ENCODE measurements around the gene TEK.

The TEK gene

DNA sequence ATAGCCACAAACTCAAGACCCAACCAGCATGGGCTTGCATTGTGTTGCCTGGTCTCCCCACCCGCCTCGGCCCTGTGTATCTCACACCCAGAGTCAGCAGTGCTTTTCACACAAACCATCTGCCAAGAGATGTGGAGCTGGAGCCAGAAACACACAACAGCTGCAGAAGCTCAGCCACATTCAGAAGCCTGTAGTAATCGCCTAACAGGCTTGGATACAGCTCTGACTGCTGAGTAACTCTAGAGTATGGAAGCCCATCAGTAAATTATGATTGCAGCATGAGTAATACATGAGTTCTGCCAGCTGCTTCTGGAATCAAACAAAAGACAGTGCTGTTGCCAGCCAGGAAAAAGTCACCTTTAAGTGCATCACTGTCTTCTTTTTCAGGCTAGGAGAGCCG is 16.0 kb downstream of the TEK start:
- DNase-seq: no peak

DNA sequence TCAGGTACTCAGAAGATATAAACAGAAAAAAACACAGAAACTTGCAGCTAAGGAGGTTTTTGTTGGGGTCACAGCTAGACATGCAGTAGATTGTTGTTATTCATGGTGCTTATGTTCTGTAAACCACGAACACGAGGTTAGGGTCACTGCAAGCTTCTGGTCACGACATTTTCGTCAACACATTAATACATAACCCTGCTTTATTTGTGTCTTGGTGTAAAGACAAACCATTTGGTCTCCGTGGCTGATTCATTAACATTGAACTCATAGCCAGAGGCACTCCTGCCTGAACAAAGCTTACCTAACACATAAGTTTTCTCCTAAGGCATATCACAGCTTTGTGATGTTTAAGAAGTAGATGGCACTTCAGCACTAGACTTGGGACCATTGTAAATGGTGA is 16.9 kb downstream of the TEK start:
- DNase-seq: no peak

DNA sequence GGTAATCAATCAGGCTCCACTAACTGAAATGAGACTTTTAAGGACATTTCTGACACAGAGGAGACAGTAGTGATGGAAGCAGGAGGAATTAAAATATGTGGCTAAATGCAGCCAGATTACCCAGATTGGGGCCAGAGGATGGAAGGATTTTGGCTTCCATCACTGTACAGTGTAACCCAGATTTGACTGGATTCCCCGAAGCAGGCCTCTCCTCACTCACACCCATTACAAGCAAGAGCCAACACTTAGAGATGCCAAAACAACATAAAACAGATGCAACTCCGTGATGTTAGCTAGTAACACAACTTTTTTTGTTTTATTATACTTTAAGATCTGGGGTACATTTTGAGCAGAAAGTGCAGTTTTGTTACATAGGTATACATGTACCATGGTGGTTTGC is 17.6 kb downstream of the TEK start:
- no peak for DNase-seq

DNA sequence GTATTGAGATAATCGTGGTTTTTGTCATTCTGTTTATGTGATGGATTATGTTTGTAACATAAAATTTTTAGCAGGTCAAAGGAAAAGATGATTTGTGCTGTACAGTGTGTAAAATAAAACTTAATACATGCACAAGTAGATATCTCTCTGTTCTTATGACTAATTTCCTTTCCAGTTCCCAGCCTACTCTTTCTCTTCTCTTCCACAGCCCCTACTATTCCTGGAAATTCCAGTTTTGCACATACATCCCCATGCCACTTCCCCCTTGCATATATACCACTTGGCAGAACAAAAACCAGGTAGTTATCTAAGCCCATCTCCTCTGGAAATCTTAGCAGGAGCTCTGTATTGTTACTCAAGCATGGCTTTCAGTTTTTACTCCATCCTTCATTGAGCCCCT is 20.2 kb downstream of the TEK start:
- no peak for DNase-seq

DNA sequence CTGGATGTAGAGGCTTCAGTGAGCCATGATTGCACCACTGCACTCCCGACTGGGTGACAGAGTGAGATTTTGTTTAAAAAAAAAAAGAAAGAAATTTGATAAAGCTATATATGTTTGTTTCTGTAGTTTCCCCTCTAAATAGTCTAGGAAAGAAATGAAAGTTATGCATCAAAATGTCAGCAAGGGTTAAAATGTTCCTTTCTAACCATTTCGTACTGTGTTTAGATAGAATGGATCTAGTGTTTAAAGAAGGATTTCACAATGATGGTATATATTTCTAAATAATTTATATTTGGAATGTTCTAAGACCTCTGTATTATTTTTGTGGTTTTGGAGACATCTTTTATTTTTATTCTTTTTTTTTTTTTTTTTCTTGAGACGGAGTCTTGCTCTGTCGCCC is 22.7 kb downstream of the TEK start:
- DNase-seq: no peak

DNA sequence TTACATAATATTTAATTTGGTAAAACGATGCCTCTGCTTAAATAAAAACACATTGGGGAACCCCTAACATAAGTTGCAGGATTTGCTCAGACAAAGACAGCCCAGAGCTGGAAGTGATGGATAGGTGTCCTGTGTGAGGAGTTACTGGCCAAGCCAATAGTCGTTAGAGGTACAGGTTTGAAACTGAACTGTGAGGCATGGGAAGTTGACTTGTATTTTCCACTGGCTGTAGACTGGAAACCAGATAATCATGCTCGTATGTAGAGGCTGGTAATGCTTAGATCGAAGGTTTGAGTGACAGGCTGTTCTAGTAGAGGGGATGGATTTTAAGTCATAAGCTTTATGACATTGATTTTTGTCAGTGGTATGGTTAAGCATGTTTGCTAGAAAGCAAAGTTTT is 24.8 kb downstream of the TEK start:
- DNase-seq: no peak

DNA sequence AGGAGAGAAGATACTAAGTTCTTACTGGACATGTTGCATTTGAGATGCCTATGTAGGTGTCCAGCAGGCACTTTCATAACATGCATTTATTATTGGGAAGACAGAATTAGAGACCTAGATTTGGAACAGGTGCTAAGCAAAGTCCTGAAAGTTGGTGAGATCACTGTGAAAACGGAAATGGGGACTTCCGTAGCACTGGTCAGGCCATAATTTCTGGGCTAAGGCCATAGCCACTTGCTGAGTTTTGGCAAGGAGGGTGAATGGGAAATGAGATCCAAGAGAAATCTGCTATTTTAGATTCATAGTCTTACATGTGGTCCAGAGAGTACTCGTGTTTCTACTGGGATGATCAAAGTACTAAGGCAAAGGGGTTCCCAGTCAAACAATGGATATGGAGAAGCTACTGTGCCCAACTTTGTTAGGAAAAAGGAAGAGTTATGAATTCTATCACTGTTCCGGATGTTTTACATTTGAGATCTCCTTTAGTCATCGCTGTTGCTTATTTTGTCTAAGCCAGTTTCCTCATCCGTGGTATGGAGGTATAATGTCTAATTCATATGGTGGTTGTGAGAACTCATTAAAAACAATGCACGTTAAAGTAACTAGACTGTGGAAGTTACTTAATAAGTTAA is 33.4 kb downstream of the TEK start:
- DNase-seq: no peak

DNA sequence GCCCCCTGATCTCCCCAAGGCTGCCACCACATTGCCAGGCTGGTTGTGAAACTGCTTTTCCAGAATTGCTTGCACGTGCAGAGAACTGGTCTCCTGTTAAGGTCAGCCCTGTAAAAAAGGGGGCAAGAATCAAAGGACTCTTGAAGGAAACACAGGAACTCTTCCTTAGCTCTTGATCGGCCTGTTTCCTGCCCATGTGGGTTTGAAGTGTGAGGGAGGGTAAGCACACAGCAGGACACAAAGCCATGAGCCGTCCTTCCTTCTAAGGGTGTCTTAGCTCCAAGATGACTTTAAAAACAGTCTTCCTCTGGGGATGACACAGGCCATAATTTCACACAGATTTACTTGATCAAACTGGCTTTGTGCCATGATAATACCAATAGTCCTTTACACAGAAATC is 36.1 kb downstream of the TEK start:
- no peak for DNase-seq

DNA sequence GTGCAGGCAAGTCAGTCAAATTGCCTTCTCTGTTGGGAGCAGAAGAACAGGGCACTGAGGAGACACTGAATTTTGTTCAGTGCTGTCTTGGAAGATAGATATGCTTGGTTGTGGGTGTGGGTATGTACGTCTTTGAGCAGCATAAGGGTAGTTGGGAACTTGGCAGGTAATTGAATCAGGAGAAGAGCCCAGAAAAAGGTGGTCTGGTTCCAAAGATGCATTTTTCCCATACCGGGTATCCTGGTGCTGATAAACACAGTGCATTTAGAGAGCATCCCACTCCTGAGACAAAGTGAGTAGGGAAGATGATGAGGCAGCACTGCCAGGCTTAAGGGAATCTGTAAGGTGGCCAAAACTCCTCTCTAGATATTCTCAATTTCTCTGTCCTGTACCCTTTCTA is 40.6 kb downstream of the TEK start:
- DNase-seq: no peak

DNA sequence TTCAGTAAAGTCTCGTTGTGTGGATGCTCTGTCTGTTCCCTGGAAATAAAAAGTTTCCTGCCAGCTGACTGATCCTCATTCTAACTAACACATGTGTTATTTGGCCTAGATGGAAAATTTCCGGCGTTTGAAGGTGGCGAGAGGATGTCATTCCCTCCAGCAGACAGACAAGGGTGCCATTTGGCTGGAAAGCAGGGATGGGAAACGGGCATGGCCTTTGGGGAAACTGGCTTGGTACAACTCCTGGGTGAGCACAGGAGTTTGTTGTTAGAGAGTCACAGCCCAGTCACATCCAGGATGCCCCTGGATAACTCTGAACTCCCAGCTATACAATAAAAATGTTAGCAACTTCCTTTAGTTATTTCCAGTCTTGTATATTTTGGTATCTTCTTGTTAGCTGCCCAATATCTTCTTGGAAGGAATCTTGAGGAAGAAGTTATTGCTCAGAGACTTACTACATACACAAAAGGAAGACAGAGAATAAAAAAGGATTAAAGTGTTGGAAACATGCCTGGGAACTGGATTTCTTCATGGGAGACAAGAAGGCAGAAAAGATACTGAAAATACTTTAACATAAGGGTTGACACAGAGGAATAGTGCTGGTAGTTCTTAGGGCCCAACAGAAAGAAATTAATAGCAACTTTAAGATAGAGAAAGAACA is 41.9 kb downstream of the TEK start:
- no peak for DNase-seq

DNA sequence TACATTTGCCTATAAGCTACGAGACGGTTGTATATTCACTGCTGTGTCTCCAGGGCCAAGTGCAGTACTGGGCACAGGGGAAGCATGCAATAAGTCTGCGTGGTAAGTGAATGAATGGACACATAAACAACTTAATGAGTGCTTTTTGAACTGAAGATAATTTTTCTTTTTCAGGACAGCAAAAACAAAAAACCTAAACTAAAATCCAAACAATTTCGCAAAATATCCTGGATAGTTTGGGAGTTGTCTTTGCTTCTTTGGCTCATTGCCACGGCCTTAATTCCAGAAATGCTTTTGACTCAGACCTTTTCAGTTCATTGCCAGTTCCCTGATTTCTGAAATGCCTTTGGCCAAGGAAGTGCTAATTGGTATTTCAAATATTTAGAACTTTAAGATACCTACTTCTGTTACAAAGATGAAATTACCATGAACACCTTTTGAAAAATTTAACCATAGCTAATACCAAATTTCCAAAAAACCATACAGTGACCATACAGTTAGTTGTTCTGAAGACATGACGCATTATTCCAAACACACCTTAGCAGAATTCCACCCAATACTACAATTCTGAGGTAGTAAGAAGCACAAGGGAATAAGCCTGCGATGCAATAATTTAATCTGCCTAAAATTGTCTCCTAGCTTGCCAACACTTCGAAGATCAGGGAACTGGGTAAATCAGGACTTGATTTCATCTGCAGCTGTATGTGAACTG is 42.8 kb downstream of the TEK start:
- no peak for DNase-seq

DNA sequence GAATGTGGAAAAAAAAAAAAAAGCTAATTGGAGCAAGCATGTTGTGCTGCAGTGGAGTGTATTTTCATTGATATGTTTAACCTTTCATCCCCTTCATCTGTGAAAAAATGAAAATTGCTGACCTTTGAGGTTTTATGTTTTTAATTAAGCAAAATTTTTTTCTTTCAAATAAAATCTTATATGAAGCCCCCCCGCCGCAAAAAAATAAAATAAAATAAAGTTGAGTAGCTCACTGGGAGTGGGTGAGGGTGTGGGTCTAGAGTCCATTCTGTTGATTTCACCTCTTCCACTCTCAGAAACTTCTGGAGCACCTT is 43.3 kb downstream of the TEK start:
- no peak for DNase-seq

DNA sequence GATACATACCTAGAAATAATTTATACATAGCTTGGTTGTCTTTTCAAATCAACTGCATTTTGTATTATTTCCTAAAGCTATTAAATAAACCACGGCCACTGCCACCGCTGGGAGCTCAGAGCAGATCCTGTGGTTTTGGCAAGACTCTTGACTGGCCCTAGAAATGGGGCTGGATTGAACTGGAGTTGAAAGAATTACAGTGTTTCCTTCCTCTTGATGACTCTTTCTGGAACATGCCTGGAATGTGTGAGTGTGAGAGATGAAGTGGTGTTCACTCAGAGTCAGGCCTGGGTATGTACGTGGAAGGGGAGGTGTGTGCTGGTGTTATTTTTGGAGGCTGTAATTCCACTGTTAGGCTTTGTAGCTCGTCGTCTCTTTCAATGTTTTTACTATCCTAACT is 45.9 kb downstream of the TEK start:
- DNase-seq: no peak

DNA sequence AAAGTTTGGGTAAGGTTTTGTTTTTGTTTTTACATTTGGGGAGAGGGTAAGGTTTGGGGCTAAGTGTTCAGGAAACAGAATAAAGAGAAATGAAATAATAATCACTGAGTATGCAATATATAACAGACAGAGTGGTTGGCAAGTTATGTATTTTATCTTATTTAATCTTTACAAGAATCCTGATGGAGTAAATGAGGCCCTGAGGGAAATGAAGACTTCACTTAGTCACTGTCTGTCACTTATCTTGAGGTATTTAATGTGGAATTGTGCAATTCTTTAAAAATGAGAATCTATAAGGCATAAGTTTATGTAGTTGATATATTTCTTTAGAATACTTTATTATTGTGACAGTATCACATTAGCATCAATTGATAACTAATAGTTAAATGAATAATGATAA is 48.1 kb downstream of the TEK start:
- DNase-seq: no peak

DNA sequence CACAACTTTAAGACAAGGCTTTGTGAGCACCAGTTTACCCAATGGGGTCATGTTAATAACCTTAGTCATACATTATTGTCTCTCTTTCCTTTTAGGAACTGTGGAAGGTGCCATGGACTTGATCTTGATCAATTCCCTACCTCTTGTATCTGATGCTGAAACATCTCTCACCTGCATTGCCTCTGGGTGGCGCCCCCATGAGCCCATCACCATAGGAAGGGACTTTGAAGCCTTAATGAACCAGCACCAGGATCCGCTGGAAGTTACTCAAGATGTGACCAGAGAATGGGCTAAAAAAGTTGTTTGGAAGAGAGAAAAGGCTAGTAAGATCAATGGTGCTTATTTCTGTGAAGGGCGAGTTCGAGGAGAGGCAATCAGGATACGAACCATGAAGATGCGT is 48.7 kb downstream of the TEK start:
- DNase-seq: no peak

DNA sequence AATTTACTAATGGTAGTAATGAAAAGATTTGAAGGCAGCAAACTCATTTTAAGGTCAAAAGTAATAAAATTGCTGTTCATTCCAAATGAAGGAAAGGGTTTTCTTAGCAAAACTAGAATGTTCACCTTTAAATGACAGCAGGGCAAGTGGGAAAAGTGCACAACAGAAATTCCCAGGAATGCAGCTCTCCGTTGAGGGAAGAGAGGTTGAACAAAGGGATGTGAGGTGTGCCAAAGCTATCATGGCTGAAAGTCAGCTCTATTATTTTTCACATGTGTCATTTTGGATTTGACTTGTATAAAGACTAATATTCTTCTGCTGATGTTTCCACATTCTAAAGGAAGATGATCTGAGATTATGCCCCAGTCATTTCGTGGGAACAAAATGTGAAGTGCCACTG is 51.6 kb downstream of the TEK start:
- DNase-seq: no peak

DNA sequence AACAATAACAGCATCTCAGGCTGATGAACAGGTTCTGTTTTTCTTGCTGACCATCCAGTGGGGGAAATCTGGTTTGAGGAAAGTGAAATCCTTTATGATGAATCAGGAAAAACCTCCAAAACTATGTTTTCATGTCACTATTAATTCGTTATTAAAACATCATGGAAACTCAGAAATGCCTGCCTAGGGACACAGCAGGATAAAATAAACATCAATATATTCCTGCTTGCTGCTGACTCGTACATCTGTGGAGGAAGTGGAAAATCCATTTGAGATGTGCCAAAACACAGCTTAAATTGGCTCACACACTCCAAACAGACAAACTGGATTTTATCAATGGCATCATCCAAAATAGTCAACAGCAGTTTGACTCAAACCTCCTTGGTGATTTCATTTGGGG is 53.0 kb downstream of the TEK start:
- no peak for DNase-seq

DNA sequence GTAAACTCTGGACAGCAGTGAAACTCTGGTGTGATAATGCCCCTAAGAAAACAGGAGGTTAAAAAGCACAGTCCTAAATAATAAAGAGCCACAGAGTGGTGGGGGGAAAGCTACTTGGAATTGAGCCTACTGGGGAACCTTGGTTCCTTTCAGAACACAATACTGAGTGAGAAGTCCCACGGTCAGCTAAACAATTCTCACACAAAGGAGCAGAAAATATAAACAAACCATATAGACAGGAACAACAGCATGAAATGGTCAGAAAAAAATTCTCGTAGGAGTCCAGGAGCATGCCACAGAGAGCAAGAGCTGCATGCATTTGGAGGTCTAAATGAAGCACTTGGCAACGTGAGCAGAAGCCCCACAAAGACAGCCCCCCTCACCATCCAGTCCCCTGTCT is 56.0 kb downstream of the TEK start:
- no peak for DNase-seq

DNA sequence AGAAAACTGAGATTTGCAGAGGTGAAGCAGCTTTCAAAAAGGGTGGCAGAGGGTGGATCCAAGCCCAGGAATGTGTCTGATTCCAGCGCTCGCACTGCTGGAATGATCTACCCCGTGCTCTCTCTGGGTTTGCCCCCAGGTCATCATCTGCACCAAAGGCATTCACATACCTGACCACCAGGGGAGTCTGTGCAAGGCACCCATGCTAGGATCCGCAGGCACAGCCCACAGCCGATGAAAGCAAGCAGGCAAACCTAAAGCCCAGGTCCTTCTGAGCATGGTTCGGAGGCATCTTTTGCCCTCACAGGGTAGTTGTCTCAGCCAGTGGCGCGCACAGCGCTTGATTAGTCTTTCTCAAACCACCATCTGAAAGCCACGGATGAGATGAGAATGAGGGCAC is 56.6 kb downstream of the TEK start:
- DNase-seq: no peak

DNA sequence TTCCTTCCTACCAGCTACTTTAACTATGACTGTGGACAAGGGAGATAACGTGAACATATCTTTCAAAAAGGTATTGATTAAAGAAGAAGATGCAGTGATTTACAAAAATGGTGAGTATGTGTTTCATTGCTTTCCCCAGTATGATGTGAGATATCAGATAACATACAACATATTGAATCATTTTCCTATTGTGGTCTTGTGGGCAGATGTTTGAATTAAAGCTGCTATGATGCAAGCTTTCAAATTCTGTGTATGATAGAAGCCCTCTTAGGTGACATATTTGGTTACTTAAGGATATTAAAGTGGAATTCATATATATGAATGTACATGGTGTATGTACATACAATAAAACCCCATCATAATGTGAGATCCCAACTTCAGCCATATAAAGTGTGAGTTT is 59.5 kb downstream of the TEK start:
- no peak for DNase-seq

DNA sequence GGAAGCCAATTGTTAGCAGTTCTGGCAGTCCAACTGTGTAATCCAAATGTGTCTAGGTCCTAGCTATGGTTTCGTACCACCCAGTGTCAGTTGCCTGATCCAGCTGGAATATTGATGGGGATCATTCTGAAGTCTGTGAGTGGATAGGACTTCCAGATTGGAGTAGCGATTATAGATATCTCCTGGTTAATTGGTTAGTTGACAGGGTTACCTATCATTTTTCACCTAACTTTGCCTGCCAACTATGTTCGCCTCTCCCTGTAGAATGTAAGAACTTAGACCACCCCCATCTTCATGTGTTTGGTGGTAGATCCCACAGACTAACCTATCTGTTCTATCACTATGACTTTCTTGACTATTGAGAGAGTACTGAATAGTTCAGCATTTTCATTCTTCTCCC is 59.9 kb downstream of the TEK start:
- no peak for DNase-seq

DNA sequence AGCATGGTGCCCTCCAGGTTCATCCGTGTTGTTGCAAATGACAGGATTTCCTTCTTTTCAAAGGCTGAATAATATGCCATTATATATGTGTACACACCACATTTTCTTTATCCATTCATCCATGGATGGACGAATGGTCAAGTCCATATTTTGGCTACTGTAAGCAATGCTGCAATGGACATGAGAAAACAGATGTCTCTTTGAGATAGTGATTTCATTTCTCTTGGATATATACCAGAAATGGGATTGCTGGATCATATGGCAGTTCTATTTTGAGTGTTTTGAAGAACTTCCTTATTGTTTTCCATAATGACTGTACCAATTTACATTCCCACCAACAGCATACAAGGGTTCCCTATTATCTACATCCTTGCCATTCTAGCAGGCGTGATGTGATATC is 67.9 kb downstream of the TEK start:
- no peak for DNase-seq

DNA sequence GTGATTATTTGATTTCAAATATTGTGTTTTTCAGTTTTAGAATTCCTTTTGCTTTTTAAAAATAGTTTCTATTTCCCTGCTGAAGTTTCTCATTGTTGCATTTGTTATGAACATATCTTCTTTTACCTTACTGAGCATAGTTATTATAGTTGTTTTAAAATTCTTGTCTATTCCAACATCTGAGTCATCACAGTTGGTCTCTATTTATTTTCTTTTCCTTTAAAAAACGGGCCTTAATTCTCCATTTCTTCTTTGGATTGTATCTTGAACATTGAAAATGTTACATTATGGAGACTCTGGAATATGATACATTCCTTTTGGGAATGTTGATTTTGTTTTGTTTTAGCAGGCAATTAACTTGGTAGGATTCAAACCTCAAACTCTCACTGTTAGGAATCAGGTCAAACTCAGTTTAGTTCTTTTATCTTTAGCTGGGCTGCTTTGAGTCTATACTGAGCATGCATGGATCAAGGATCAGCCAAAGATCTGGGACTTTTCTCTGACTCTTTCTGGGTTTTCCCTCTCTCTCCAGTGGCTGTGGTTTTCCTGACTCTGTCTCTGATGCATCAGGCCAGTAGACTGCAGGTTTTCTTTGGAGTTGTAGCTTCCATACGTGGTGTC is 70.3 kb downstream of the TEK start:
- no peak for DNase-seq

DNA sequence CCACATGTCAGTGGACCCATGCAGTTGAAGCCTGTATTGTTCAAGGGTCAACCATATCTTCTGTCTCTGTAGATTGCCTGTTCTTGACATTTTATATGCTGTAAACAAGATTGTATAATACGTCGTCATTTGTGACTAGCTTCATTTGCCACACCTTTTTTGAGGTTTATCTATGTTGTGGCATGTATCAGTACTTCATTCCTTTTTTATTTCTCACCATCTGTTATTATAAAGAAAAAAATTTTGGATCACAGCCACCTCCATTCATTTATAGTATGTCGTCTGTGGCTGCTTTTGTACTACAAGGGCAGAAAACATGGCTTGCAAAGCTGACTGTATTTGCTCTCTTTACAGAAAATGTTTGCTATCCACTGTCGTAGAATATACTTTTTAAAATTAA is 72.4 kb downstream of the TEK start:
- DNase-seq: no peak

All from activated gamma-delta T cell (primary cell).